GM13977 (cell line): ENCODE results near the gene NCBP3.

Source experiments
- DNase-seq: peaks from one replicate; pipeline ENCODE4 v3.0.0; 2012; ENCODE audit warnings: low spot score
- in situ Hi-C: fragments of 300-500 bp; cut with MboI; formaldehyde crosslinking; loops from one replicate; pipeline ENCODE4 v1.12.0; 2022; ENCODE audit warnings: low sequenced_read_pairs, low pct_unique_long_range_greater_than_20kb, mixed read lengths, inconsistent platforms; ENCODE audit not compliant: unreplicated experiment
- TF ChIP-seq, protein P1 (sequence below): IDR thresholded peaks from 2 replicates; pipeline ENCODE4 v1.5.1; 2012; ENCODE audit warnings: mild to moderate bottlenecking, control low read depth; ENCODE audit not compliant: insufficient read depth; ENCODE audit errors: extremely low read depth, missing control alignments

NCBP3 gene

DNA sequence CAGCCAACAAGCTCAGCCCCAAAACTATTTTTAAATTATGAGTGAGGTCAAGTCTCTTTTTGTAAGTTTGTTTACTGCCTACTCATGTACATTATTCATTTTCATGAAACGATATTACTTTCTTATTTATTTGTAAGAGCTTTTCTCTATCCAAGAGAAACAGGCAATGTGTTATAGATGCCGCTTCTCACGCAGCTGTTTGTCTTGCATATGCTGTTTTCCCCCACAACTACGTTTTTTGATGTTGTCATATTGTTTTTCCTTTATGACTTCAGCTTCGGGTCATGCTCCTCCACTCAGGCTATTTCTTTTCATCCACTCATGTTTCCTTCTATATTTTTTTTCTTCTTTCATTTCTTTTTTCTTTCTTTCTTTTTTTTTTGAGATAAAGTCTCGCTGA lies 65.1 kb downstream of the NCBP3 start:
- TF ChIP-seq, protein P1, sequence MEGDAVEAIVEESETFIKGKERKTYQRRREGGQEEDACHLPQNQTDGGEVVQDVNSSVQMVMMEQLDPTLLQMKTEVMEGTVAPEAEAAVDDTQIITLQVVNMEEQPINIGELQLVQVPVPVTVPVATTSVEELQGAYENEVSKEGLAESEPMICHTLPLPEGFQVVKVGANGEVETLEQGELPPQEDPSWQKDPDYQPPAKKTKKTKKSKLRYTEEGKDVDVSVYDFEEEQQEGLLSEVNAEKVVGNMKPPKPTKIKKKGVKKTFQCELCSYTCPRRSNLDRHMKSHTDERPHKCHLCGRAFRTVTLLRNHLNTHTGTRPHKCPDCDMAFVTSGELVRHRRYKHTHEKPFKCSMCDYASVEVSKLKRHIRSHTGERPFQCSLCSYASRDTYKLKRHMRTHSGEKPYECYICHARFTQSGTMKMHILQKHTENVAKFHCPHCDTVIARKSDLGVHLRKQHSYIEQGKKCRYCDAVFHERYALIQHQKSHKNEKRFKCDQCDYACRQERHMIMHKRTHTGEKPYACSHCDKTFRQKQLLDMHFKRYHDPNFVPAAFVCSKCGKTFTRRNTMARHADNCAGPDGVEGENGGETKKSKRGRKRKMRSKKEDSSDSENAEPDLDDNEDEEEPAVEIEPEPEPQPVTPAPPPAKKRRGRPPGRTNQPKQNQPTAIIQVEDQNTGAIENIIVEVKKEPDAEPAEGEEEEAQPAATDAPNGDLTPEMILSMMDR = no peak
- DNase-seq = no peak
- in situ Hi-C loops = no loop called here

DNA sequence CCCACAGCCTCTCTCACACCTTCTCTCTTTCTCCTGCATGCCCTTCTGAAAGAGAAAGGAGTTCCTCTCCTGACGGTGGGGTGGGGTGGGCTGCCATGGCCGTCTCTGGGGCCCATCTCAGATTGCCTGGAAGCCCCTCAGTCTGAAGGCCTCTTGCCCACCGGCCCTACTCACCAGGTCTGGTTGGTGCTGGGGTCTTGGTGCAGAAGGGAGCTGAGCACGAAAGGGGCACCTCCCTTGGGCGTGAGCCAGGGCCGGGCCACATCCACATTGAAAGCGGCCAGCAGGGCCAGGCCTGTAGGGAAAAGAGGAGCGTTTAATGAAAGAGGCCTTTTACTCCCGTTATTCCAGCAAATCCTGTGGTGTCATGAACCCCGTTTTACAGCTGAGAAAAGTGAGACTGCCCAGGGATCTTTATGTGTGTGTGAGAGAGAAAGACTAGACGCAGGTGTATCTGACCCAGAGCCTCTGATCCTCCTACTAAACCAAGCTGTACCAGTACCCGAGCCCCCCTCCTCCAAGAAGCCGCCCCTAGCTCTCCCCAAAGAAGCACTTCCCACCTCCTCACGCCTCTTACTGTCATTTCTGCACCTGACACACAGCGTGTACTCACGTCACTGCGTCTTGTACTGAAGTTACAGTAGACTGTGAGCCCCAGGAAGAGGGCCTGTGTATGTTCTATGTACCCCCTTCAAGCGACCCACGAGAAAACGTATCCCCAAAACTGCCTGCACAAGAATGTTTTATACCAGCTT lies 68.5 kb downstream of the NCBP3 start:
- TF ChIP-seq, protein P1 = no peak
- in situ Hi-C loops = no loop called here
- DNase-seq = no peak

DNA sequence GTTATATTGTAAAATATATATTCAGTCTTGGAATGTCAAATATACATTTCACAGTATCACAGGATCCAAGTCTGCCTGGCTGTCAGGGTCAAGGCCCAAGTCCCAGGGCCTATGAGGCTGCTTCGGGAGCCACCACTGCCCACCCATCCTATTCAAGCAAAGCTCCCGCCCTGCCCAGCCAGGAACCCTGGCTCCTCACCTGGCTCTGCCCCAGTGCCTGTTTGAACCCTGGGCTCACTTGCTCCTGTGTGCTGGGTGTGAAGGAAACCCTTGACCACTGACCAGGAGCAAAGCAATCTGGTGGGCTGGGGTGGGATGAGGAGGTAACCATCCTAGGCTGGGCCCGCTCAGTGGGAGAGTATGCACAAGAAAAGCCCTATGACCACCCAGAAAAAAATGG lies 72.1 kb downstream of the NCBP3 start:
- TF ChIP-seq, protein P1 = no peak
- in situ Hi-C loops = no loop called here
- DNase-seq = no peak

DNA sequence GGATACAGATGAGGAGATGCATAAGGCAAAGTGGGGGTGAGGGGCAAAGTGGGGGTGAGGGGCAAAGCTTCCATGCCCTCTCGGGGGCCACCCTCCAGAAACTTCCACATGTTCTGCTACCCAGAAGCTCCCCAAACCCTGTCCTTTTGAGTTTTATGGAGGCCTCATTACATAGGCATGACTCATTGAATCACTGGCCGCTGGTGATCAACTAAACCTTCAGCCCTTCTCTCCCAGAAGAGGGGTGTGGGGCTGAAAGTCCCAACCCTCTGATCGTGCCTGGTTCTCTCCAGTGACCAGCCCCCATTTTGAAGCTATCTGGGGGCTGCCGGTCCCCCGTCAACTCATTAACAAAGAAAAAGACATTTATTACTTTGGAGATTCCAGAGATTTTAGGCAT lies 72.5 kb downstream of the NCBP3 start:
- in situ Hi-C loops = no loop called here
- DNase-seq = no peak
- TF ChIP-seq, protein P1 = no peak

DNA sequence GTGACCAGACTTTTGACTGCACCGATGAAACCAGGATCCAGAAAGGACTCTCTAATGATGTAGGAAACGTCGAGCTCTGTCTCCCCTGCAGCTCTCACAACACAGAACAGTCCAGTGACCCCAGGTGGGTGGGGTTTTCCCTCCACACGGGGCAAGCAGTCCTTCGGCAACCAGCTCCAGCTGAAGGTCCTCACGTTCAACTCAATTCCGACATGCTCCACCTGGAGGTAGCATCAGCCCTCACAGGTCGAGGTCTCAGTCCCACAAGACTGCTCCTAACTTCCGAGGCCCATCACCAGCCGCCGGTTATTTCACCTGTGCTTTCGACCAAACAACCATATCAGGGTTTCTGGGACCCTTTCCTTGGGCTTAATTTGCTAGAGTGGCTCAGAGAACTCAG lies 73.3 kb downstream of the NCBP3 start:
- DNase-seq = no peak
- TF ChIP-seq, protein P1 = no peak
- in situ Hi-C loops = no loop called here

DNA sequence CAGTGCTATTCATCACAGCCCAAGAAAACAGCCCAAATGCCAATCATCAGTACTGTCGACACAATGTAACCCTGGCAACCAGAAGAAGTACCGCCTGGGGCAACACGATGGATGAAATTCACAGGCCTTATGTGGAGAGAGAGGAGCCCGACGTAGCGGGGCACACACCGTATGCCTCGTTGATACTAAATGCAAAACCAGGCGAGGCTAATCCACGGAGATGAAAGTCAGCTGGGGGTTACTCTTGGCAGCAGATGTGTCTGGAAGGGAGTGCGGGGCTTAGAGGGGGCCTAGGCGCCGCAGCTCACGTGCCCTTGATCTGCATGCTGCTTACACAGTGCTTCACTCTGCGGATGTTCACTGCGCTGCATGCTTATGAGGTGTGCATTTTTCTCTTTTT lies 74.9 kb downstream of the NCBP3 start:
- TF ChIP-seq, protein P1 = no peak
- no peak for DNase-seq
- in situ Hi-C loops = no loop called here
